ENCODE results near the gene CTNNBIP1.

GRCh38 chr1:9877962-9878361, 32.1 kb downstream of the CTNNBIP1 start:
- no peak for TF ChIP-seq POLR2A (IDR thresholded peaks at IDR 0.05)
- no peak for TF ChIP-seq CTCF (IDR thresholded peaks at IDR 0.05)
